Measurements from ENCODE around the gene CA11.
"Not testable (repeated sequence)": the region's sequence is repeated elsewhere in the genome, so short reads cannot be mapped to it uniquely, and the experiment has no call there.

CA11 gene

GRCh38 chr19:48639483-48640375 lies 6.3 kb downstream of the CA11 start:
- DNase-seq = peak; percentile 21

GRCh38 chr19:48638831-48639381 lies 7.1 kb downstream of the CA11 start:
- no peak for DNase-seq

- peak; percentile 93 for DNase-seq
Measured at GRCh38 chr19:48637948-48638830, 7.8 kb downstream of the CA11 start.

- DNase-seq = peak; percentile 99
Measured at GRCh38 chr19:48637449-48637947, 8.5 kb downstream of the CA11 start.

GRCh38 chr19:48636859-48637448 lies 9.0 kb downstream of the CA11 start, which contains the start of gene DBP:
Gene DBP, minus strand, starts transcription at chr19:48637379. Its CDS starts 385 bp downstream, at chr19:48636994.
- DNase-seq = peak; percentile 61

GRCh38 chr19:48635966-48636858 lies 9.8 kb downstream of the CA11 start:
- peak; percentile 38 for DNase-seq

- DNase-seq = peak; percentile 65
Measured at GRCh38 chr19:48635263-48635965, 10.6 kb downstream of the CA11 start.

GRCh38 chr19:48634424-48635262 lies 11.3 kb downstream of the CA11 start:
- DNase-seq = peak; percentile 95

- DNase-seq = no peak
Measured at GRCh38 chr19:48634036-48634342, 12.0 kb downstream of the CA11 start.

- peak; percentile 33 for DNase-seq
Measured at GRCh38 chr19:48633148-48634035, 12.6 kb downstream of the CA11 start.

- peak; percentile 14 for DNase-seq
Measured at GRCh38 chr19:48632692-48633147, 13.3 kb downstream of the CA11 start.

GRCh38 chr19:48632286-48632685 lies 13.7 kb downstream of the CA11 start:
- not testable (repeated sequence) for DNase-seq

- DNase-seq = peak; percentile 36
Measured at GRCh38 chr19:48631225-48631624, 14.8 kb downstream of the CA11 start.

GRCh38 chr19:48630296-48631063 lies 15.5 kb downstream of the CA11 start:
- peak; percentile 78 for DNase-seq

- peak; percentile 55 for DNase-seq
Measured at GRCh38 chr19:48629599-48630295, 16.2 kb downstream of the CA11 start.

- no peak for DNase-seq
Measured at GRCh38 chr19:48629297-48629598, 16.7 kb downstream of the CA11 start.

- DNase-seq = peak; percentile 37
Measured at GRCh38 chr19:48628486-48629296, 17.3 kb downstream of the CA11 start.

Data from right hindlimb (tissue), 1 donor.